H1 (cell line): Measurements from ENCODE around the gene CHMP4B. TPM values are rescaled to one million over a fixed set of nuclear protein-coding genes. Genes with fewer than 3 reads are reported as not detected.

ENCODE experiments used
- CTCF ChIA-PET: fragments of 300-600 bp; sonication (Branson Sonifier 250); formaldehyde crosslinking; loops from one replicate; lab custom pipeline; 2021; ENCODE audit not compliant: partially characterized antibody; lab: Charles Lee
- POLR2A ChIA-PET: fragments of 300-600 bp; sonication (Branson Sonifier 250); formaldehyde crosslinking; loops from one replicate; lab custom pipeline; 2021; ENCODE audit warnings: inconsistent platforms; ENCODE audit not compliant: partially characterized antibody; lab: Charles Lee
- DNase-seq, 2 experiments: peaks; one replicate each; pipeline versions ENCODE4 v3.0.0 to v3.0.0-alpha.2; 2010 to 2022; ENCODE audit warnings: low spot score in 2 of 2, low read depth in 1 of 2, mixed read lengths in 1 of 2
- FAIRE-seq: peaks from 2 replicates; lab custom pipeline; 2011; peaks lifted over from hg19 to GRCh38; lab: Jason Lieb, UNC
- H2AFZ ChIP-seq: 2 replicates; pipeline ENCODE4 v1.8.1; 2012; ENCODE audit warnings: low read length, inconsistent platforms
- H2AK5ac ChIP-seq: 2 replicates; pipeline ENCODE4 v1.6.1; 2013; ENCODE audit warnings: low read depth, low read length
- H2BK120ac ChIP-seq: replicated peaks from 2 replicates; pipeline ENCODE3; 2013; ENCODE audit warnings: low read depth, low read length, inconsistent platforms
- H2BK12ac ChIP-seq: 2 replicates; pipeline ENCODE4 v1.6.1; 2013; ENCODE audit warnings: low read depth, low read length
- H2BK15ac ChIP-seq: 2 replicates; pipeline ENCODE4 v1.6.1; 2013; ENCODE audit warnings: low read length
- H2BK20ac ChIP-seq: 2 replicates; pipeline ENCODE4 v1.6.1; 2013; ENCODE audit warnings: low read length
- H2BK5ac ChIP-seq: 2 replicates; pipeline ENCODE4 v1.6.1; 2013; ENCODE audit warnings: low read depth, low read length
- H3K14ac ChIP-seq: 2 replicates; pipeline ENCODE4 v1.6.1; 2013; ENCODE audit warnings: inconsistent platforms; ENCODE audit not compliant: insufficient read length
- H3K18ac ChIP-seq: 2 replicates; pipeline ENCODE4 v1.6.1; 2013; ENCODE audit warnings: low read length; ENCODE audit errors: extremely low read depth
- H3K23ac ChIP-seq: 2 replicates; pipeline ENCODE4 v1.6.1; 2013; ENCODE audit warnings: inconsistent platforms; ENCODE audit not compliant: insufficient read length
- H3K23me2 ChIP-seq: 2 replicates; pipeline ENCODE4 v1.6.1; 2013; ENCODE audit warnings: low read depth, low read length
- H3K27ac ChIP-seq: 2 replicates; pipeline ENCODE4 v1.6.1; 2011; ENCODE audit warnings: low read depth, low read length, inconsistent platforms
- H3K27me3 ChIP-seq, 4 experiments: replicated peaks in 1 of 4; 1 replicate in 1 of 4; 2 replicates in 3 of 4; pipeline versions ENCODE4 v1.6.1 to v1.8.1; 2011 to 2013; ENCODE audit warnings: low read length in 3 of 4, mild to moderate bottlenecking in 3 of 4, inconsistent platforms in 2 of 4, mixed read lengths in 2 of 4, moderate library complexity in 1 of 4; ENCODE audit not compliant: control insufficient read depth in 3 of 4, insufficient read depth in 3 of 4; ENCODE audit errors: extremely low read depth in 1 of 4
- H3K36me3 ChIP-seq, 4 experiments: 2 replicates each; pipeline versions ENCODE4 v1.6.1 to v1.8.1; 2011 to 2013; ENCODE audit warnings: mild to moderate bottlenecking in 4 of 4, low read length in 3 of 4, moderate library complexity in 2 of 4, control low read depth in 1 of 4, inconsistent platforms in 1 of 4; ENCODE audit not compliant: insufficient read depth in 4 of 4, control insufficient read depth in 2 of 4
- H3K4ac ChIP-seq: replicated peaks from 2 replicates; pipeline ENCODE3; 2013; ENCODE audit warnings: low read length, low read depth, mixed read lengths, inconsistent platforms; ENCODE audit not compliant: insufficient read length
- H3K4me1 ChIP-seq, 4 experiments: replicated peaks in 1 of 4; 1 replicate in 1 of 4; 2 replicates in 3 of 4; pipeline versions ENCODE4 v1.6.1 to v1.8.1; 2011 to 2013; ENCODE audit warnings: low read length in 3 of 4, inconsistent platforms in 2 of 4, mixed read lengths in 1 of 4; ENCODE audit not compliant: insufficient read depth in 4 of 4, control insufficient read depth in 3 of 4
- H3K4me2 ChIP-seq, 2 experiments: 2 replicates each; pipeline versions ENCODE4 v1.6.1 to v1.8.1; 2011 to 2013; ENCODE audit warnings: low read depth in 2 of 2, low read length in 2 of 2, control low read depth in 1 of 2, inconsistent platforms in 1 of 2, mild to moderate bottlenecking in 1 of 2; ENCODE audit not compliant: insufficient read depth in 1 of 2
- H3K4me3 ChIP-seq, 4 experiments: fragments of 200-600, 300-600 bp in 1 of 4; sonication (generic), shearing (Covaris generic), sonication (Bioruptor Twin) in 1 of 4; 2 replicates each; pipeline versions ENCODE4 v1.5.1 to v1.8.1; 2011 to 2016; ENCODE audit warnings: low read length in 4 of 4, low read depth in 3 of 4, control low read depth in 2 of 4, inconsistent platforms in 2 of 4, mild to moderate bottlenecking in 2 of 4, mixed read lengths in 1 of 4, moderate library complexity in 1 of 4; ENCODE audit not compliant: insufficient read depth in 2 of 4; ENCODE audit errors: extremely low read depth in 1 of 4
- H3K56ac ChIP-seq: replicated peaks from 2 replicates; pipeline ENCODE3; 2013; ENCODE audit warnings: low read depth, mild to moderate bottlenecking, mixed read lengths, low read length, inconsistent platforms; ENCODE audit not compliant: insufficient read length
- H3K79me1 ChIP-seq: 2 replicates; pipeline ENCODE4 v1.6.1; 2013; ENCODE audit warnings: low read depth, low read length, control low read depth
- H3K79me2 ChIP-seq, 2 experiments: 2 replicates each; pipeline versions ENCODE4 v1.6.1 to v1.8.1; 2012 to 2013; ENCODE audit warnings: low read length in 2 of 2, mild to moderate bottlenecking in 2 of 2, inconsistent platforms in 1 of 2; ENCODE audit not compliant: insufficient read depth in 2 of 2, control insufficient read depth in 1 of 2
- H3K9ac ChIP-seq, 4 experiments: replicated peaks in 1 of 4; 1 replicate in 1 of 4; 2 replicates in 3 of 4; pipeline versions ENCODE4 v1.6.1 to v1.8.1; 2011 to 2013; ENCODE audit warnings: low read depth in 3 of 4, low read length in 3 of 4, control low read depth in 2 of 4, mild to moderate bottlenecking in 2 of 4, moderate library complexity in 2 of 4, inconsistent platforms in 1 of 4; ENCODE audit errors: extremely low read depth in 1 of 4
- H3K9me3 ChIP-seq, 2 experiments: 2 replicates each; pipeline versions ENCODE4 v1.6.1 to v1.8.1; 2012 to 2013; ENCODE audit warnings: mild to moderate bottlenecking in 2 of 2, moderate library complexity in 2 of 2, control low read depth in 1 of 2, inconsistent platforms in 1 of 2, low read depth in 1 of 2, low read length in 1 of 2, mixed read lengths in 1 of 2; ENCODE audit not compliant: insufficient read depth in 2 of 2
- H4K20me1 ChIP-seq, 2 experiments: replicated peaks in 1 of 2; 2 replicates each; pipeline versions ENCODE3 to v1.8.1; 2011 to 2013; ENCODE audit warnings: inconsistent platforms in 2 of 2, low read length in 2 of 2, mild to moderate bottlenecking in 1 of 2; ENCODE audit not compliant: insufficient read depth in 2 of 2, control insufficient read depth in 1 of 2
- H4K5ac ChIP-seq: 2 replicates; pipeline ENCODE4 v1.6.1; 2013; ENCODE audit warnings: low read length, low read depth, mixed read lengths, inconsistent platforms; ENCODE audit not compliant: insufficient read length
- H4K8ac ChIP-seq: 2 replicates; pipeline ENCODE4 v1.8.0; 2013; ENCODE audit warnings: mild to moderate bottlenecking, moderate library complexity, low read length, inconsistent platforms; ENCODE audit not compliant: insufficient read depth; ENCODE audit errors: extremely low read depth
- H4K91ac ChIP-seq: replicated peaks from 2 replicates; pipeline ENCODE3; 2013; ENCODE audit warnings: low read length, mixed read lengths, inconsistent platforms; ENCODE audit not compliant: insufficient read length
- ATF2 ChIP-seq: IDR thresholded peaks from 2 replicates; pipeline ENCODE4 v1.6.1; 2012; ENCODE audit warnings: low read length, inconsistent platforms
- BRCA1 ChIP-seq: IDR thresholded peaks from 2 replicates; pipeline ENCODE4 v1.6.1; 2012; ENCODE audit warnings: low read depth, low read length, improper control_type of control experiment
- CEBPB ChIP-seq: IDR thresholded peaks from 2 replicates; pipeline ENCODE4 v1.6.1; 2012; ENCODE audit warnings: low read depth, low read length
- EZH2 ChIP-seq: fragments of 200-600 bp; sonication (generic); IDR thresholded peaks from 2 replicates; pipeline ENCODE4 v1.7.1; 2012; ENCODE audit warnings: low read depth, mild to moderate bottlenecking, moderate library complexity, low read length, inconsistent platforms; ENCODE audit not compliant: severe bottlenecking
- HDAC6 ChIP-seq: IDR thresholded peaks from one replicate; pipeline ENCODE4 v1.7.1; 2012; ENCODE audit warnings: low read depth, mild to moderate bottlenecking, inconsistent platforms, low read length, moderate library complexity
- JUN ChIP-seq: IDR thresholded peaks from 2 replicates; pipeline ENCODE4 v1.6.1; 2011; ENCODE audit warnings: low read depth, mild to moderate bottlenecking, improper control_type of control experiment, low read length
- KDM5A ChIP-seq: fragments of 200-600 bp; IDR thresholded peaks from 2 replicates; pipeline ENCODE4 v1.7.1; 2012; ENCODE audit warnings: mild to moderate bottlenecking, low read length, inconsistent platforms, mixed read lengths
- MAFK ChIP-seq: IDR thresholded peaks from 2 replicates; pipeline ENCODE4 v1.6.1; 2012; ENCODE audit warnings: low read depth, mild to moderate bottlenecking, improper control_type of control experiment, low read length
- RXRA ChIP-seq: IDR thresholded peaks from 2 replicates; pipeline ENCODE4 v1.6.1; 2011; ENCODE audit warnings: low read depth, mild to moderate bottlenecking, low read length, moderate library complexity; ENCODE audit not compliant: insufficient read depth
- SIRT6 ChIP-seq: IDR thresholded peaks from one replicate; pipeline ENCODE4 v1.7.1; 2012; ENCODE audit warnings: low read length, inconsistent platforms
- WGBS, 2 experiments: shearing (Covaris generic) in 1 of 2; methylation state at CpG; one replicate each; pipeline versions ENCODE4 v1.1.6 to v1.1.7; 2013 to 2015; ENCODE audit warnings: low lambda C conversion rate in 2 of 2, mixed read lengths in 2 of 2, inconsistent platforms in 1 of 2, low coverage in 1 of 2, missing lambda C conversion rate in 1 of 2; ENCODE audit not compliant: insufficient replicate concordance in 2 of 2, insufficient coverage in 1 of 2, insufficient read length in 1 of 2; ENCODE audit errors: extremely low coverage in 1 of 2, missing lambda C conversion rate in 1 of 2; 5-methylcytosine and 5-hydroxymethylcytosine counted together
- polyA plus RNA-seq, 7 experiments: library from polyadenylated mRNA; depleted of rRNA in 3 of 7; stranded (reverse) in 5 of 7; unstranded in 2 of 7; fragments of >200 nt in 5 of 7; fragments of 200-250 nt in 2 of 7; gene quantifications; 1 replicate in 5 of 7; 2 replicates in 1 of 7; 4 replicates in 1 of 7; pipeline versions ENCODE4 v1.2.1 to v1.2.3, GENCODE V29; 2011 to 2013; ENCODE audit warnings: missing spikeins in 2 of 7, mixed read lengths in 2 of 7
- total RNA-seq: library from RNA; stranded (reverse); fragmentation: NEBNext Ultra II Directional; extraction: Animal tissue kit (Norgen Biotek cat#: 25700); gene quantifications from 2 replicates; pipeline ENCODE4 v1.2.1, GENCODE V29; 2021

CHMP4B gene
- total and polyA plus RNA-seq, 2 of the 8 experiments (the other 6 are each of a cell fraction or from before 2014, with no cell fraction given): 38.6 to 66.3 TPM

GRCh38 chr20:33791540-33791939 is 19.6 kb upstream of the CHMP4B start:
- Histone ChIP-seq H3K4me3 (no peak overlapping the region), H2BK20ac (no peak overlapping the region), H4K91ac (no peak overlapping the region), H3K79me2 (no peaks in the 10 kb centered on the region), H4K5ac (no peak overlapping the region), H2BK12ac (no peak overlapping the region), H3K4me1 (peaks cover 0 to 3% (median under 1%) of the 10 kb centered on the region in 4 experiments; a peak in 1 of 7 replicates), H3K4me2 (no peak overlapping the region), H3K9me3 (no peaks in the 10 kb centered on the region), H4K20me1 (no peaks in the 10 kb centered on the region), H3K23me2 (no peaks in the 10 kb centered on the region), H3K27ac (no peak overlapping the region), H3K27me3 (no peaks in the 10 kb centered on the region), H3K36me3 (peaks cover 0 to 2% (median 0%) of the 10 kb centered on the region in 4 experiments; a peak in 1 of 8 replicates), H2BK15ac (no peak overlapping the region), H2AK5ac (no peak overlapping the region), H2AFZ (no peak overlapping the region), H2BK5ac (no peak overlapping the region), H3K23ac (no peak overlapping the region), H3K4ac (no peak overlapping the region), H3K56ac (no peak overlapping the region), H3K9ac (no peak overlapping the region), H2BK120ac (no peak overlapping the region), H3K18ac (no peak overlapping the region), H3K79me1 (no peaks in the 10 kb centered on the region), H4K8ac (no peak overlapping the region), H3K14ac (no peak overlapping the region)
- CTCF ChIA-PET: interaction anchor here (0.7 to 5.0 kb wide), 42 partner anchors 8 to 543 kb away, joined by 3 to 51 read pairs (median 4); partner anchors contain the start of gene CHMP4B
- FAIRE-seq (no peak), DNase-seq (no peak)
- POLR2A ChIA-PET: interaction anchor here (1.2 to 1.7 kb wide), 2 partner anchors 55 to 59 kb away, joined by 3 read pairs; no protein-coding TSS in a partner anchor
- TF ChIP-seq HDAC6: no peak
- TF ChIP-seq EZH2: no peak
- TF ChIP-seq SIRT6: no peak
- TF ChIP-seq MAFK: no peak
- TF ChIP-seq BRCA1: no peak
- TF ChIP-seq CEBPB: no peak
- TF ChIP-seq RXRA: no peak
- TF ChIP-seq ATF2: no peak
- TF ChIP-seq KDM5A: no peak
- no peak for TF ChIP-seq JUN
- 95% methylated on average over 8 of the region's 9 CpGs; no CpG with 5 or more reads in 1 of the 2 experiments for WGBS, 2 experiments
